Activated effector memory CD4-positive, alpha-beta T cell treated with Interleukin-2 at 50 U/mL for 16 hours (primary cell): ENCODE measurements around the gene CCBE1.

Experiments
- DNase-seq: peaks from one replicate; pipeline ENCODE4 v3.0.0-alpha.2; 2020

CCBE1 gene

GRCh38 chr18:59431131-59431530, 266.1 kb downstream of the CCBE1 start:
- no peak for DNase-seq

DNA sequence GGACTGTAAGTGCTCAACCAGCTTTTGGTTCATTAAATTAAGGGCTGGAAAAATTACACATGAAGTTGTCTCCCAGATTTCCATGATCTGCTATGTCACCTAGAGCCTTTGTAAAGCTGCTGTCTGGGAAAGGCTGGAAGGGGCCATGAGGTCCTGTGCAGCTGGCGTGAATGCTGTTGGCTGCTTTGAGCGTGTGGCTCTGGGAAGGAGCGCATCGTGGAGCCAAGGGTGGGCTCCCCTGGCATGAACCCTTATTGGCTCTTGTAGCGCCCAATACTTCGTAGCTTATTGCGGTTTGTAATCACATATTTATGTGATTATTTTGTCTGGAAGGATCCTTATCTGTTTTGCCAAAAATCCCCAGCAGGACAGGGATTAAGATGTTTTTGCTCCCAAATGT, 267.6 kb downstream of the CCBE1 start:
- no peak for DNase-seq

- DNase-seq, result no peak
These were observed 269.2 kb downstream of the CCBE1 start for GRCh38 chr18:59428018-59428417.

GRCh38 chr18:59426855-59427254, 270.4 kb downstream of the CCBE1 start:
- DNase-seq, result no peak

DNA sequence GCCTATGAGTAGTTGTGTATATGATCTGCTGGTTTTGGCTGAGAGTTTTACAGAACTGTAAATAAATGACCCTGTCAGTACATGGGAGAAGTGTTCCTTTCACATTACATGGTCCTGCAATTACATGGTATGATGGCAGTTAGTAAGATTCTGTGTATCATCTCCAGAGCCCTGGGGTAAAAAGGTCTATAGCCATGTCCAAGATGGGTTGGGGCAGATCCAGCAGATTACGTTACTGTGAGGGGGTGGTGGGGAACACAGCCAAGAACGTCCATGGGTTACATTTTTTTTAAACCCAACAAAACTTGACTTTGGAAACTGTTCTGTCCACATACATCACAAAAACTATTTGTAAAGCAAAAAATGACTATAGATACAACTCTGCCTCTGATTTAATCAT, 274.0 kb downstream of the CCBE1 start:
- DNase-seq, result no peak

- no peak for DNase-seq
These were observed 277.0 kb downstream of the CCBE1 start for GRCh38 chr18:59420244-59420643.

DNA sequence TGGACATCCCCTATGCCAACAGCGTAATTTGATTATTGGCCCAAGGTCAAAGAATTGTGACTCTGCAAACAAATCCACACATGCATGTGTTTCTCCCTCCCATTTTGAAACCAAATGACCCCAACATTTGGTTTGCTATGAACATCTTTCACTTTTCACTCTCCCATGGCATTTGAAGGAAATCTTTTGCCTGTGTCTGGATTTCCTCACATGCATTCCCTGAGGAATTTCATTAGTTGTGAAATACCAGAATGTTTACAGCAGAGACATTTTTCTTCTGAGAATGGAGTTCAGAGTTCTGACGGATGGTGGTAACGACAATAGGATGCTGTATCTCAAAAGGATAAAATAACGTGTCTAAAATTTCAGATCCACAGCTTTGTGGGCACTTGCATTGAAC, 277.8 kb downstream of the CCBE1 start:
- no peak for DNase-seq

- DNase-seq, result no peak
These were observed 280.4 kb downstream of the CCBE1 start for GRCh38 chr18:59416818-59417217.

- no peak for DNase-seq
These were observed 283.0 kb downstream of the CCBE1 start for GRCh38 chr18:59414111-59414653.

- DNase-seq, result peak; percentile 50
These were observed 294.7 kb downstream of the CCBE1 start for GRCh38 chr18:59402432-59403090.

GRCh38 chr18:59400407-59400806, 296.8 kb downstream of the CCBE1 start:
- no peak for DNase-seq

- no peak for DNase-seq
These were observed 301.7 kb downstream of the CCBE1 start for GRCh38 chr18:59395226-59396175.

DNA sequence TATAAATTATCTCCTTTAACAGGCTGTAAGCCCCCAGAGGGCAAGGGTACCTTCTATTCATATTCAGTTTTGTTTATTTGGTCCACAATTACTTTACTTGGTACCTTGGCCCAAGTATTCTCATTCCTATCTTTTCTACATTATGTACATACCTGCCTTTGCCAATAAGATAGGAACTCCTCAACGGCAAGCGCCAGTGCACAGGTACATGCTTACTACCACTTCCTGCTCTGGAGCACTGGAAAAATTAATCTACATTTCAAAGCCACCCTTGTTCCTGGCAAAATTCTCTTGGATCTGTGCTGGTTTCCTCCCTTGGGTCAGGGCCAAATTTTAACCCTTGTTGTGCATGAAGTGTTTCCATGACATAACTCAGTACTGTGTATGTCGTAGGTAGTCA, 303.8 kb downstream of the CCBE1 start:
- no peak for DNase-seq

- DNase-seq, result no peak
These were observed 308.4 kb downstream of the CCBE1 start for GRCh38 chr18:59388817-59389216.

DNA sequence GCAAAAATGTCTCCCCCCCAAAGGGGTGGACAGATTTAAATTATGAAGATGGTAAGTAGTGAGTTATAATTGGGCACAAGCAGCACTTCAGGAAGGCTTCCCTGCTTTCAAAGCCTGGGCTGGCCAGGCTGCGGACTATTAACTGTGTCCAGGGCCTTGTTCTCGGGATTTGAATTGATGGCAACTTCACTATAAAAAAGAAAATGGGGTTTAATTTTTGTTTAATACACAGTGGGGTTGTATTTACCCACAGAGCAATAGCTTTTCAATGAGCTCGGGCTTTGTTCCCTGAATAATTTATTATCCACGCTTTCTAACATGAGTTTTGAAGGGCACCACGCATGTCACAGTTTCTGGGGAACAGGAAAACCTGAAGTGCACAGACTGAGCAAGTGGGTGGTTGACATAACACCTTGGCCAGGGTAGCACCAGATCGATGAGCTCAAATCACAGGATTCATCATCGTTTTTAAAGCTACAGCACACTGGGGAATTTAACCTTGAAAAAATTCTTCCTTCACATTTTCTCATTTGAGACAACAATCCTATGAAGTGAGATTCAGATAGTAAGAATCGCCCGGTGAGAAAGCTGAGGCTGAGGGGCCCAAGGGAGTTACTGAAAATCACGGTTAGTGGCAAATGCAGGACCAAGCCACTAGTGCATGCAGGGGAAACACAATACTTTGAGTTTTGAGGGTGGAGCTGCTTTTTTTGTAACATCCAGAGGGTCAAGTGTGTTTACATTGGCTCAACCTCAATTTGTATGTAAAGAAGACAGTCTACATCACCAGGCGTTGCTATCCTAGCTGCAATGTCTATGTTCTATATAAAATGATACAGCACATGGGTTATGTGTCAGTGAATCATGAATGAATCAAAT, 309.3 kb downstream of the CCBE1 start:
- DNase-seq, result no peak

DNA sequence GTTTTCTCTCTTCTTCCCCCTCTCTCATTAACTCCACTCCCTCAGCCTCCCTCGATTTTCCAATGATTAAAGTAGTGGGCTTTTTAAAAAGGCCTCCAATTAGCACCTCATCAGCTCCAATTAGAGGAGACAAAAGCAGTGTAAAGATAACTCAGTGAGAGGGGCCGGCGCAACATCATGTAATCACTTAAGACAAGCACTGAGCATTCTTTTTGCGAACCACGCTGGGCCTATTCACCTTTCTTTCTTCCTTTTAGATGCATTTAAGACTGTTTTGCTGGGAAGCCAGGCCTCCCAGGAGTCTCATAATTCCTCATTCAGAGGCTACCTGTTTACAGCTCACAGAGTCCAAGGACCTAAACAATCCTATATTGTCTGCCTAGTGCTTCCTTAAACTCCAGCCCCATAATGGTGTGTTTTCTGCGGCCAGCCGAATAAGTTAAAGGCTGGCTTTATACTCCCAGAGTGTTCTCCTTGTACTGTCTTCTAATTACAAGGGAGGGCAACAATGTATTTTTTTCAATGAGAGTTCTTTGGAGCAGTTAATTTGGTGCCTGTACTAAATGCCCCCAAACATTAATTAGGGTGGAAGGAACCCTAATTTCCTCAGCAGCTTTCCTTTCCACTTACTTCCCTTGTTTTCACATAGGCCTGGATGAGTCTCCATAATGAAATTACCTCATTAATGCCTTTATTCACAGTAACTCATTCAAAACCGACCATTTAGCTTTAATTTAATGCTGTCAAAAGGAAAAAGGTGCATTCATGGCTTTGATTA, 310.1 kb downstream of the CCBE1 start:
- no peak for DNase-seq

GRCh38 chr18:59385191-59385590, 312.0 kb downstream of the CCBE1 start:
- DNase-seq, result no peak

GRCh38 chr18:59383851-59384250, 313.4 kb downstream of the CCBE1 start:
- no peak for DNase-seq

DNA sequence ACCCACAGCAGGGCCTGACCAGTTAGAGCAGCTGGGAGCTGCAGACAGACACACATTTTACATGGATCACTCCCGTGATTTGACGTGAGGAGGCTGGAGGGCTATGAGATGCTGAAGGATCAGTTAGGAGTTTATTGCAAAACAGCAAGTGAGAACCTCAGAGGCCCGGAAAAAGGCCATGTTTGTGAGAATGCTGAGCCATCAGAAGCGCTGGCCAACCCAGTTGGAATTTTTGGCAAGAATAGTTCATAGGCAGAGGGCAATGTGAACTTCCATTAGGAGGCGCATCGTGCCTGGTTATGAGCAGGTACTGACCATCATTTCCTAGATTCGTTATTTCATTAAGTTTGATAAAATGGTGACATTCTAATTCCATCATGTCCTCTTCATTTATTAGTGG, 314.8 kb downstream of the CCBE1 start:
- DNase-seq, result no peak

- DNase-seq, result no peak
These were observed 315.3 kb downstream of the CCBE1 start for GRCh38 chr18:59381949-59382348.
